Hematopoietic multipotent progenitor cell treated with erythropoietin and hydrocortisone succinate and interleukin-3 and kit ligand, for 17 days (in vitro differentiated cells): ENCODE results near the gene FEN1.
A peak's percentile ranks its signal among the peaks of the same experiment; 100 is the strongest.

Source experiments
- DNase-seq: peaks from one replicate; pipeline ENCODE4 v3.0.0-alpha.2; 2015; ENCODE audit warnings: low spot score

FEN1 gene

GRCh38 chr11:61775606-61776554, 16.8 kb upstream of the FEN1 start:
- no peak for DNase-seq

- peak; percentile 37 for DNase-seq
Measured at GRCh38 chr11:61776561-61777075, 16.1 kb upstream of the FEN1 start.

GRCh38 chr11:61777234-61778090, 15.2 kb upstream of the FEN1 start:
- DNase-seq, result no peak

GRCh38 chr11:61778357-61778886, 14.3 kb upstream of the FEN1 start:
- no peak for DNase-seq

- DNase-seq, result no peak
Measured at GRCh38 chr11:61778920-61779650, 13.6 kb upstream of the FEN1 start.

GRCh38 chr11:61779666-61780525, 12.8 kb upstream of the FEN1 start:
- DNase-seq, result no peak

- DNase-seq, result no peak
Measured at GRCh38 chr11:61780581-61781162, 12.0 kb upstream of the FEN1 start.

- no peak for DNase-seq
Measured at GRCh38 chr11:61781585-61781984, 11.1 kb upstream of the FEN1 start.

GRCh38 chr11:61782299-61782698, 10.4 kb upstream of the FEN1 start:
- no peak for DNase-seq

GRCh38 chr11:61782841-61783240, 9.9 kb upstream of the FEN1 start:
- no peak for DNase-seq

GRCh38 chr11:61783717-61784505, 8.8 kb upstream of the FEN1 start:
- no peak for DNase-seq

GRCh38 chr11:61784506-61784805, 8.3 kb upstream of the FEN1 start:
- DNase-seq, result no peak

- DNase-seq, result no peak
Measured at GRCh38 chr11:61785837-61786402, 6.8 kb upstream of the FEN1 start.

GRCh38 chr11:61787928-61788491, 4.7 kb upstream of the FEN1 start:
- peak; percentile 55 for DNase-seq

- DNase-seq, result peak; percentile 65
Measured at GRCh38 chr11:61791737-61792309, 888 bp upstream of the FEN1 start.

GRCh38 chr11:61793083-61793828, 545 bp downstream of the FEN1 start:
- no peak for DNase-seq

GRCh38 chr11:61793829-61794204, 1.1 kb downstream of the FEN1 start:
- no peak for DNase-seq

- DNase-seq, result no peak
Measured at GRCh38 chr11:61794579-61794978, 1.9 kb downstream of the FEN1 start.
